GM12873 (cell line): ENCODE results near the gene XYLT1.

Source experiments
- CTCF ChIP-seq: IDR thresholded peaks from 2 replicates; pipeline ENCODE4 v1.5.1; 2012; ENCODE audit warnings: low read depth, mild to moderate bottlenecking, moderate library complexity, low read length, control low read depth; ENCODE audit not compliant: insufficient read depth; ENCODE audit errors: missing control alignments

XYLT1 gene, protein sequence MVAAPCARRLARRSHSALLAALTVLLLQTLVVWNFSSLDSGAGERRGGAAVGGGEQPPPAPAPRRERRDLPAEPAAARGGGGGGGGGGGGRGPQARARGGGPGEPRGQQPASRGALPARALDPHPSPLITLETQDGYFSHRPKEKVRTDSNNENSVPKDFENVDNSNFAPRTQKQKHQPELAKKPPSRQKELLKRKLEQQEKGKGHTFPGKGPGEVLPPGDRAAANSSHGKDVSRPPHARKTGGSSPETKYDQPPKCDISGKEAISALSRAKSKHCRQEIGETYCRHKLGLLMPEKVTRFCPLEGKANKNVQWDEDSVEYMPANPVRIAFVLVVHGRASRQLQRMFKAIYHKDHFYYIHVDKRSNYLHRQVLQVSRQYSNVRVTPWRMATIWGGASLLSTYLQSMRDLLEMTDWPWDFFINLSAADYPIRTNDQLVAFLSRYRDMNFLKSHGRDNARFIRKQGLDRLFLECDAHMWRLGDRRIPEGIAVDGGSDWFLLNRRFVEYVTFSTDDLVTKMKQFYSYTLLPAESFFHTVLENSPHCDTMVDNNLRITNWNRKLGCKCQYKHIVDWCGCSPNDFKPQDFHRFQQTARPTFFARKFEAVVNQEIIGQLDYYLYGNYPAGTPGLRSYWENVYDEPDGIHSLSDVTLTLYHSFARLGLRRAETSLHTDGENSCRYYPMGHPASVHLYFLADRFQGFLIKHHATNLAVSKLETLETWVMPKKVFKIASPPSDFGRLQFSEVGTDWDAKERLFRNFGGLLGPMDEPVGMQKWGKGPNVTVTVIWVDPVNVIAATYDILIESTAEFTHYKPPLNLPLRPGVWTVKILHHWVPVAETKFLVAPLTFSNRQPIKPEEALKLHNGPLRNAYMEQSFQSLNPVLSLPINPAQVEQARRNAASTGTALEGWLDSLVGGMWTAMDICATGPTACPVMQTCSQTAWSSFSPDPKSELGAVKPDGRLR

GRCh38 chr16:17470908-17471718 is at the start of gene XYLT1:
Gene XYLT1, minus strand, starts transcription at chr16:17470960. Its CDS starts 164 bp downstream, at chr16:17470796.
- TF ChIP-seq CTCF = no peak

GRCh38 chr16:17520111-17520510 is 49.4 kb upstream of the XYLT1 start:
- no peak for TF ChIP-seq CTCF

DNA sequence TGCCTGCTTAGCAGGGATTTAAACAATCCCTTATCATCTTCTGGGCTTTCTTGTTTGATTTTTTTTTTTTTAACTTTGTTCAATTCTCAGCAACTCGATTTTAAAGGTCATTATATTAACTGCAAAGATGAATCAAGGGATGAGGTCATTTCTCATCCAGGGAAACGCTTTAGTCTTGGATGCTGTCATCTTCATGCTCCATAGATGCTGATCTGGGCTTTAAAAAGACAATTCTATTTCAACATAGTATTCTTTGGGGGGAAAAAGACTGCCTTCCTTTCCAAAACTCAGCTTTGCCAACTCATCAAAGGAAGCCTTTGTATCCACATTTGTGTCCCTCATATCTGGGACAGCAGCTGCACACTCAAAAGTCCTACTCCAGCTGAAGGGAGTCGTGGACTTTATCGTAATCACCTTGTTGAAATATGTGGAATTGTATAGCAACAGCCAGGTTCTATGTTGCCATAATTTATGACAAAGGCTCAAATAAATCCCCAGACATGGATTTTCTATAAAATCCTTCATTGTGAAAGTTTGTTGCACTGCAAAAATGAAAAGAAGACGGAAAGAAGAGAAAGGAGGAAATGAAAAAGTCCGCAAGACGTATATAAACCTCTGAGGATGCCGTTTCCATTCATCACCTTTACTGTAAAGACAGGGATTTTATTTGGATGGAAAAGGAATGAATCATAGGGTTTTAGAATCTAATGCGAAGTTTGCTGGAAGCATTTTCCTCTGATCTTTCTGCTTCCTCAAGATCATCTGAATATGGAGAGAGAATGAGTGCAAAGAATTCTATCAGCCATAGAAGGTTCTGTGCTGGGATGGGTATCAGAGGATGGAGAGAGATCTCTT is 48.6 kb upstream of the XYLT1 start:
- no peak for TF ChIP-seq CTCF

DNA sequence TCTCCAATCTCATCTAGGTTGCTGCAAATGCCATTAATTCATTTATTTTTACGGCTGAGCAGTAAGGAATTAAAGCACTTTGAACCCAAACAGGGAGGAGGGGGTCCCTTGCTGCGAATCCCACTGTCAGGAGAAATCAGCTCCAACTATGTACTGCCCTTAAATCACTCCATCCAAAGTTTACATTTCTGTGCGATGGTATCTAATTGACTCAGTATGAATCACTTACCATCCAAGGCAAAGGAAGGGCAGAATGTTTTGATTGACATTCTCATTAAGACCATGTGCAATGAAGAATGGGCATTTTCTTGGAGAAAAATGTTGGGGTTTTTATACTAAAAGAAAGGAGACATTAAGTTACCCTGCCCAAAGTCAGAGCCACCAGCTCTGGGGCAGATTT is 47.7 kb upstream of the XYLT1 start:
- TF ChIP-seq CTCF = no peak

DNA sequence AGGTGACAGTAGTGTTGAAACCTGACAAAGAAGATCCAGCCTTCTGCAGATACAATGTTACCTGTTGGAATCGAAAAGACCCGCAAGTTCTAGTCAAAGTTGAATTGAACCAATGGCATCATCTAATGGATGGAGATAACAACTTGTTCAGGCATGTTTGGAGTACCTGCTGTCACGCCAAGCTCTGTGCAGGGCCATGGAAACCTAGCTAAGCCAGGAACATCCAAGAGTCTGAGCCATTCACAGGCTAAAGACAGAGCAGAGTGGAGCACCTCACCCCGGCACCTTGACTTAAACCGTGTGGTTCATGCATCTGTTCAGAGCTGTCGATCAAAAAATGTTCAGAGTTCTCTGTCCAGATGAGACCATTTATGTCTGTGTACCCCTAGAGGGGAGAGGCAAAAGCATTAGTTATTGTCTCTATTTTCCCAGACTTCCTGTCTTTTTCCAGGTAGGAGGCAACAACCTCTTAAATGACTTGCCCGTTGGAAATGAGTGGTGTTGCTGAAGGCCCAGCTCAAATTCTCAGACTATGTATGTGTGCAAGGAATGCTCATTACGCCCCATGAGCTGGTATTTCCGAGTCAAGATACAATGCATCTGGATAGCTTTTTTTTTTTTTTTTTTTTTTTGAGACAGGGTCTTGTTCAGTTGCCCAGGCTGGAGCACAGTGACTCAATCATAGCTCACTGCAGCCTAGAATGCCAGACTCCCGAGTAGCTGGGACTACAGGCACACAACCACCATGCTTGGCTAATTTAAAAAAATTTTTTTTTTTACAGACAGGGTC is 44.9 kb upstream of the XYLT1 start:
- no peak for TF ChIP-seq CTCF

DNA sequence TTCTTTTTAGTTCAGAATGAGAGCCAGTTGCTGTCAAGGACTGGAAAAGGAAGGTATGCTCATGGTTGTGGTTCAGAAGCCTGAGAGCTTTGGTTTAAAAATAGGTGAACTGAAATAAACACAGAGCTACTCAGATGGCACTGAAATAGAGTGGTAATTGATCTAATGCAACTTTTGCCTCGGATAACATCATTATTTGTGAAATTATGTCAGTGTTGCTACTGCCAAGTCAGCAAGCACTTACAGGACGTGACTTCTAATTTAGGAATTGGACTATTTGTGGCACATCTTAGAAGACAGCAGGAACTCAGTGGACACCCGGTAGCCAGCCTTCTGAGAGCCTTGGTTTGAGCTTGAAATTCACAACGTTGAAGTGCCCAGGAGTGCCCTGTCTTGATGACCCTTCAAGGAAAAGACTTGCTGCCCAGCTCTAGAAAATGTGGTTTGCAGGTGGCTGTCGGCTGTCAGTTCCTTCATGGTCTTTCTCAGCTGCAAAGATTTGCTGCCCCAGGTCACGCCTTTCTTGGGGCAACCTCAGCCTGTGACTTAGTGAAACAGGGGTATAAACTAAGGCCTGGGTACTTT is 42.0 kb upstream of the XYLT1 start:
- TF ChIP-seq CTCF = no peak
